GM12873 (cell line): Measurements from ENCODE around the gene KHNYN.

ENCODE experiments used
- CTCF ChIP-seq: IDR thresholded peaks from 2 replicates; pipeline ENCODE4 v1.5.1; 2012; ENCODE audit warnings: low read depth, mild to moderate bottlenecking, moderate library complexity, low read length, control low read depth; ENCODE audit not compliant: insufficient read depth; ENCODE audit errors: missing control alignments

KHNYN gene

GRCh38 chr14:24434036-24434435 is 4.3 kb downstream of the KHNYN start:
- no peak for TF ChIP-seq CTCF

DNA sequence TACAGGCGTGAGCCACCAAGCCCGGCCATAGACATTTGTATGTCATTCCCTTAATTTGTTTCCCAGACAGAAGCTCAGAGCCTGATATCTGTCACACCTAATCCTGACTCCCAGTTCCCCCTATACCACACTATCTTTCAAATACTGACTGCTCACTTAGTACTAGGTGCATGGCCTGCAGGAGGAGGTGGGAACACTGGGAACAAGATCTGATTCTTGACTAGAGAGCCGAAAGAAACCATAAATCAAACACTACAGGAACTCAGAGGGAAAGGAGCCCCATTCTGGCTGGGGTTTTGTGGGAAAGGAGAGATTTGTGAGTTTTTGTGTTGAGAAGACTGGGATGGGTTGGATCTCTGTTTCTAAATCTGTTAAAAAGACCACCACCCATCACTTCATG is 4.9 kb downstream of the KHNYN start:
- TF ChIP-seq CTCF = no peak

- TF ChIP-seq CTCF = no peak
Measured at GRCh38 chr14:24435192-24435810, 5.5 kb downstream of the KHNYN start.

DNA sequence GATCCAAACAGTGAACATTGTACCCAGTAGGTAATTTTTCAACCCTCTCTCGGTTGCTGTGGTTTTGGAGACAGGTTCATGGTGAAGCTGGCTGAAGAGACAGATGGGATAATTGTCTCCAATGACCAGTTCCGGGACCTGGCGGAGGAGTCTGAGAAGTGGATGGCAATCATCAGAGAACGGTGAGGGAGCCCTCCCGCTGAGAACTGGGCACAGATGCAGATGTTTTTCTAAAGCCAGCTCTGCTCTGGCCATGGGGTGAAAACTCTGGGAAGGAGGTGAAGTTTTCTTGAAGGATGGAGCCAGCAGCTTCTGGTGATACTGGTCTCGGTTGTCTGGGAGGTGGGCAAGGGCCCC is 6.2 kb downstream of the KHNYN start:
- no peak for TF ChIP-seq CTCF

DNA sequence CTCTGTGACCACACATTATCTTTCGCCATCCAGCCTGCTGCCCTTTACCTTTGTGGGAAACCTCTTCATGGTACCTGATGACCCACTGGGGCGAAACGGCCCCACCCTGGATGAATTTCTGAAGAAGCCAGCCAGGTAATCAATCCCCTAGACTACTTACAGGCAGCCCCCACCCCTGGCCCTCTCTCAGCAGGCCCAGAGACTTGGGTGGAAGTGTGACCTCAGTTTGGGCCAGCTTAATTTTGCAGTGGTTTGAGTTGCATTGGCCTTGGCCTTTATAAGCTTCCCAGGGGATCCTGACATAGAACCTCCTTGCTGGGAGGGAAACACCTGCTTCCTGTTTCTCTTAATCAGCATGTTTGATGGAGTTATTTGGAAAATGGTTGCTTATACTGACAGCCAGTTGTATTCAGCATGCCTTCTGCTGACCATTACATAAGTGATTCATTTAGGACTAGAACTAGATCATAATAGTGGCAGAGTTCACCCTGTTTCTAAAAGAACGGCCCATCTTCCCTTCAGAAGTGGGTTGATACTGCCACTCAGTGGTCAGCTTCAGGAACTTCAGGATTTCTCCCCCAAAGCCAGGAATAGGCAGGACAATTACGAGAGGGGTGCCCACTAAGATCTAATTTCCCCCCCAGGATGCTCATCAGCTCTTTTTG is 6.7 kb downstream of the KHNYN start:
- TF ChIP-seq CTCF = peak; percentile 80

DNA sequence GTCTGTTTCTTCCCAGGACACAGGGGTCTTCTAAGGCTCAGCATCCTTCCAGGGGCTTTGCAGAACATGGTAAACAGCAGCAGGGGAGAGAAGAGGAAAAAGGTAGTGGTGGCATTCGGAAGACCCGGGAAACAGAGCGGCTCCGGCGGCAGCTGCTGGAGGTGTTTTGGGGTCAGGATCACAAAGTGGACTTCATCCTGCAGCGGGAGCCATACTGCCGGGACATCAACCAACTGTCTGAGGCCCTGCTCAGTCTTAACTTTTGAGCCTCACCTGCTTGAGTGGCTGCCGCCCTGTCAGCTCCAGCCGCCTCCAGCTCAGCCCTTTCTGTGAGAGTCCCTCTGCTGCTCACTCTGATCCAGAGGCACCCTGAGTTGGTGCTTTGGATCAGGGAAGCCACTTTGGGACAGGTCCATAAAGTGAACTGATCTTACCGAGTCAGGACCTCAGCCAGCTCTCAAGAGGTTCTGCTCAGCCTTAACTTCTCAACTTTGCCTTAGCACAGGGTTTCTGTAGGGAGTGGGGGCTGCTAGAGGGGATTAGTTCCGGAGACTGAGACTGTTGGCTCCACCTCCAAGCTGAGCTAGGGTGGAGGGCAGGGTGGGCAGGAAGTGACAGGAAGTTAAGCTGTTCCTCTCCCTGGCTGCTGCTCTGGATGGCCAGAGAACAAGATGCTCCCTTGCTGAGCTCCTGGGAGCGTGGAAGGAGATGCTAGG is 7.4 kb downstream of the KHNYN start:
- no peak for TF ChIP-seq CTCF

DNA sequence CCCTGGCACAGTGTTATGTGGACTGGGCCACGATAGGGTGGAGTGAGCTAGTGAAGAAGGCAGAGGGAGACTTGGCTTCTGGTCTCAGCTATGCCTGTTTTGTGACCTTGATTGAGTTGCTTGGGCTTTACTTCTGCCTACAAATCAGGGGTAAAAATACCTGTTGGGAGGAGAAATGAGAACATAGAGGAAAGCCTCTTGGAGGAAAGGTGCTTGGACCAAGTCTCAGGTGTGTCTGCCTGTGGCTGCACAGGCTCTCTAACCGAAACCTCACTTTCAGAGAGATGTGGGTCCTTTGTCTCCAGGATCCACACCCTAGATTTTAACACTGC is 7.9 kb downstream of the KHNYN start:
- no peak for TF ChIP-seq CTCF
